Kidney (tissue), 14 donors: Measurements from ENCODE around the gene CDX2. TPM values are rescaled to one million over a fixed set of nuclear protein-coding genes. Genes with fewer than 3 reads are reported as not detected.

Source experiments
- DNase-seq, 5 donors: peaks; one replicate each; pipeline ENCODE4 v3.0.0-alpha.2; 2013 to 2020
- FAIRE-seq: peaks from 2 replicates; lab custom pipeline; 2012; peaks lifted over from hg19 to GRCh38; lab: Jason Lieb, UNC
- H3K27ac ChIP-seq, 2 donors: one replicate each; pipeline ENCODE4 v1.7.0; 2013; ENCODE audit warnings: low read depth in 2 of 2, low read length in 2 of 2, inconsistent platforms in 1 of 2
- H3K27me3 ChIP-seq: one replicate; pipeline ENCODE4 v1.7.1; 2013; ENCODE audit warnings: low read length, inconsistent platforms; ENCODE audit not compliant: control insufficient read depth, insufficient read depth
- H3K36me3 ChIP-seq, 3 donors: one replicate each; pipeline versions ENCODE4 v1.7.0 to v1.7.1; 2013; ENCODE audit warnings: low read length in 3 of 3, control low read depth in 1 of 3, inconsistent platforms in 1 of 3; ENCODE audit not compliant: insufficient read depth in 3 of 3, control insufficient read depth in 2 of 3
- H3K4me1 ChIP-seq, 3 donors: one replicate each; pipeline versions ENCODE4 v1.7.0 to v1.7.1; 2013; ENCODE audit warnings: low read length in 3 of 3, inconsistent platforms in 1 of 3, low read depth in 1 of 3; ENCODE audit not compliant: control insufficient read depth in 2 of 3, insufficient read depth in 2 of 3
- H3K4me3 ChIP-seq, 3 donors: one replicate each; pipeline versions ENCODE4 v1.7.0 to v1.8.1; 2013; ENCODE audit warnings: low read length in 3 of 3, control low read depth in 1 of 3, inconsistent platforms in 1 of 3
- H3K9ac ChIP-seq, 3 donors: one replicate each; pipeline versions ENCODE4 v1.7.0 to v1.7.1; 2013; ENCODE audit warnings: low read length in 3 of 3, control low read depth in 1 of 3, inconsistent platforms in 1 of 3
- H3K9me3 ChIP-seq, 3 donors: one replicate each; pipeline versions ENCODE4 v1.7.0 to v1.7.1; 2013; ENCODE audit warnings: low read length in 3 of 3, control low read depth in 1 of 3, inconsistent platforms in 1 of 3; ENCODE audit not compliant: control insufficient read depth in 2 of 3, insufficient read depth in 1 of 3
- intact Hi-C: fragments of 100-400 bp; cut with DNase I; formaldehyde crosslinking; loops from one replicate; pipeline ENCODE4 v1.11.1; 2022
- polyA plus RNA-seq: library from polyadenylated mRNA; stranded (reverse); fragments of 350-450 nt; fragmentation: Illumina TruSeq; extraction: RNeasy Lipid Tissue Mini Kit (QIAGEN cat#74804); gene quantifications from one replicate; pipeline ENCODE4 v1.2.3, GENCODE V29; 2014; ENCODE audit warnings: low read depth, low replicate concordance; ENCODE audit not compliant: insufficient read depth
- total RNA-seq: library from RNA; stranded (reverse); fragmentation: NEBNext Ultra II Directional; extraction: Animal tissue kit (Norgen Biotek cat#: 25700); gene quantifications from one replicate; pipeline ENCODE4 v1.2.1, GENCODE V29; 2021
- TF ChIP-seq, protein P1 (sequence below): IDR thresholded peaks from 3 replicates; pipeline ENCODE4 v1.5.1; 2012; ENCODE audit warnings: mild to moderate bottlenecking, moderate library complexity, borderline replicate concordance; ENCODE audit not compliant: insufficient read depth; ENCODE audit errors: extremely low read depth
- donor health status: control.
- donor health status: control.
- donor health status: control.
- donor health status: control.
- donor health status: control.
- donor health status: DM: yes; HTN: yes; CAD: no.
- donor health status: Normal renal cell carcinoma (clear cell type).

Gene CDX2
- total and polyA plus RNA-seq, 2 donors from 2014 or later = not detected

DNA sequence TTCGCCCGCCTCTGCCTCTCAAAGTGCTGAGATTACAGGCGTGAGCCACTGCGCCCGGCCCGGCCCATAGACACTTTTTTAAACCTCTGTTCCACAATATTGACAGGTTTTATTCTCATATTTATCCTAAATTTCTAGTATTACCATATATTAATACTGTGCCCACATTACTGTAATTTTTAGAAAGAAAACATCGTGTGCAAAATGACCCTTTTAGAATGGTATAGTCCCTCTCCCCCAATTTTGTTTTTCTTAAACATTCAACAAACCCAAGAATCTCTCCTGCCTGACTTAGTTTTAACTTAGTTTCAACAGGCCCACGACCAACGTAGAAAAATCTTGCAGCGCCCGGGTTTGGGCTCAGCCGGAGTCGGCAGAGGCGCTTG is 9.1 kb downstream of the CDX2 start:
- Histone ChIP-seq H3K4me1 (peaks cover 0 to 2% (median 0%) of the 10 kb centered on the region in 3 donors), H3K4me3 (no peak overlapping the region), H3K27ac (no peak overlapping the region), H3K9ac (no peak overlapping the region), H3K36me3 (no peaks in the 10 kb centered on the region), H3K9me3 (no peaks in the 10 kb centered on the region), H3K27me3 (peaks cover 66% of the 10 kb centered on the region)
- intact Hi-C loops = no loop called here
- FAIRE-seq (no peak), DNase-seq (no peak)
- TF ChIP-seq, protein P1, sequence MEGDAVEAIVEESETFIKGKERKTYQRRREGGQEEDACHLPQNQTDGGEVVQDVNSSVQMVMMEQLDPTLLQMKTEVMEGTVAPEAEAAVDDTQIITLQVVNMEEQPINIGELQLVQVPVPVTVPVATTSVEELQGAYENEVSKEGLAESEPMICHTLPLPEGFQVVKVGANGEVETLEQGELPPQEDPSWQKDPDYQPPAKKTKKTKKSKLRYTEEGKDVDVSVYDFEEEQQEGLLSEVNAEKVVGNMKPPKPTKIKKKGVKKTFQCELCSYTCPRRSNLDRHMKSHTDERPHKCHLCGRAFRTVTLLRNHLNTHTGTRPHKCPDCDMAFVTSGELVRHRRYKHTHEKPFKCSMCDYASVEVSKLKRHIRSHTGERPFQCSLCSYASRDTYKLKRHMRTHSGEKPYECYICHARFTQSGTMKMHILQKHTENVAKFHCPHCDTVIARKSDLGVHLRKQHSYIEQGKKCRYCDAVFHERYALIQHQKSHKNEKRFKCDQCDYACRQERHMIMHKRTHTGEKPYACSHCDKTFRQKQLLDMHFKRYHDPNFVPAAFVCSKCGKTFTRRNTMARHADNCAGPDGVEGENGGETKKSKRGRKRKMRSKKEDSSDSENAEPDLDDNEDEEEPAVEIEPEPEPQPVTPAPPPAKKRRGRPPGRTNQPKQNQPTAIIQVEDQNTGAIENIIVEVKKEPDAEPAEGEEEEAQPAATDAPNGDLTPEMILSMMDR = no peak

DNA sequence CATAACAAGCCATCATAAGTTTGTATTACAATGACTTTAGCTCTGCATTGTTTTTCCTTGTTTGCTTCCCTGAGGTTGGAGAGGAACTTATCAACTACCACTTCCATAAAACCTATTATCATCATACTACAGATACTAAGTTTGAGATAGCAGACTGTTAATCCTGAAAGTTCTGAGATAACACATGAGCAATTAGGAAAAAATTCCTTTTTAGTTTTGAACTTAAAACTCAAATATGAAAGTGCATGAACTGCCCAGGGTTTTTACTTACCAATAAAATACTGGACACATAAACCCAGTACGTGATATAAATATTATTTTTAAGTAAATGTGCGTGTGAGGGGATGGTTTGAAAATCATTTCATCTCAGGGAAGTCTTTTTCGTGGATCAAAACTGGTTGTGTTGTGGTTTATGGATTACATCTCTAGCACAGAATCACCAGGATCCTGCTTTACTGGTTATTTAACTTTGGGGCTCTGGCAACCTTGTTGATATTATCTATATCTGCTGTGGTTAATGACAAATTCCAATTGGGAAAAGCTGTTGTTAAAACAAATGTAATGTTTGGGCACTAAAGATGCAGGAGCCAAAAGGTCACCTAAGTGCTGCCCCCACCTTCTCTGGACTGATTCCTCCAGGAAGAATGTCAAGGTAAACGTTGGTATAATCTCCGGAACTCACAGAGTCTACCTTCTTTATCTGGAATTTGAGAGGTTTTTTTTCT is 12.4 kb downstream of the CDX2 start:
- DNase-seq (no peak), FAIRE-seq (no peak)
- H3K27ac ChIP-seq = no peak overlapping the region
- intact Hi-C loops = no loop called here
- peaks cover 64% of the 10 kb centered on the region for H3K27me3 ChIP-seq
- H3K4me1 ChIP-seq = peaks cover 0 to 2% (median 0%) of the 10 kb centered on the region in 3 donors
- TF ChIP-seq, protein P1 = no peak
- no peaks in the 10 kb centered on the region for H3K9me3 ChIP-seq
- H3K36me3 ChIP-seq = no peaks in the 10 kb centered on the region
- H3K4me3 ChIP-seq = no peak overlapping the region
- no peak overlapping the region for H3K9ac ChIP-seq

DNA sequence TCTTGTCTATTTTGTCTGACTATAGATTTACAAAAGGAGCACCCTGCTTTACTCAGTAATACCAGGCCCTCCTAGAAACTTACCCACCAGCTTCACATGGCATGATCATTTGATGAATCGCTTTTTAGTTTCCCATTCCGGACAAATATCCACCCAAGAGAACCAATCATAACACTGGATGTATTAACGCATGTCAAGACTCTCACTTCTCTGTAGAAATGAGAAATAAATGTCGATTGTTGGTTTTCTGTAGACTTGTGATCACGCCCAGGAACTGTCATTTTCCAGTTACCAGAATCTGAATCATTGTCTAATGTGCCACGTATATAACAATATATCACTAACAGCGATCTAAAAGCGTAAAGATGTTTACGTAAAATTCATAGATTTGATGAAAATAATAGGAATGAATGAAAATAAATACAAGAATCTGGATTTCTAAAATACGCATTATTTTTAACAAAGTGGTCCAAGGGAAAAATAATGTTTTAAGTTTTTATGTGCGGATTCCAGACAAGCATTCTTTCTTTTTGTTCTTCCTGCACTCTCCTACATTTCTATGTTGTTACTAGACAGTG is 14.0 kb downstream of the CDX2 start:
- no peak overlapping the region for H3K27ac ChIP-seq
- TF ChIP-seq, protein P1 = no peak
- DNase-seq = no peak
- H3K27me3 ChIP-seq = peaks cover 59% of the 10 kb centered on the region
- H3K9me3 ChIP-seq = no peaks in the 10 kb centered on the region
- no peak overlapping the region for H3K9ac ChIP-seq
- intact Hi-C loops = no loop called here
- H3K4me3 ChIP-seq = peak overlapping the region in 1 of 3 donors; percentile 57
- no peaks in the 10 kb centered on the region for H3K36me3 ChIP-seq
- FAIRE-seq = no peak
- no peaks in the 10 kb centered on the region for H3K4me1 ChIP-seq
